ENCODE data around the gene SFI1.

GRCh38 chr22:31615491-31615860 is 119.1 kb downstream of the SFI1 start:
- TF ChIP-seq POLR2A (IDR thresholded peaks at IDR 0.05) = no peak
- TF ChIP-seq, protein P1, sequence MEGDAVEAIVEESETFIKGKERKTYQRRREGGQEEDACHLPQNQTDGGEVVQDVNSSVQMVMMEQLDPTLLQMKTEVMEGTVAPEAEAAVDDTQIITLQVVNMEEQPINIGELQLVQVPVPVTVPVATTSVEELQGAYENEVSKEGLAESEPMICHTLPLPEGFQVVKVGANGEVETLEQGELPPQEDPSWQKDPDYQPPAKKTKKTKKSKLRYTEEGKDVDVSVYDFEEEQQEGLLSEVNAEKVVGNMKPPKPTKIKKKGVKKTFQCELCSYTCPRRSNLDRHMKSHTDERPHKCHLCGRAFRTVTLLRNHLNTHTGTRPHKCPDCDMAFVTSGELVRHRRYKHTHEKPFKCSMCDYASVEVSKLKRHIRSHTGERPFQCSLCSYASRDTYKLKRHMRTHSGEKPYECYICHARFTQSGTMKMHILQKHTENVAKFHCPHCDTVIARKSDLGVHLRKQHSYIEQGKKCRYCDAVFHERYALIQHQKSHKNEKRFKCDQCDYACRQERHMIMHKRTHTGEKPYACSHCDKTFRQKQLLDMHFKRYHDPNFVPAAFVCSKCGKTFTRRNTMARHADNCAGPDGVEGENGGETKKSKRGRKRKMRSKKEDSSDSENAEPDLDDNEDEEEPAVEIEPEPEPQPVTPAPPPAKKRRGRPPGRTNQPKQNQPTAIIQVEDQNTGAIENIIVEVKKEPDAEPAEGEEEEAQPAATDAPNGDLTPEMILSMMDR (IDR thresholded peaks at IDR 0.05) = no peak

Data from heart left ventricle (tissue), 13 donors.